Measurements from ENCODE around the gene C1S. TPM values are rescaled to one million over a fixed set of nuclear protein-coding genes. Genes with fewer than 3 reads are reported as not detected.

The C1S gene
- total and polyA plus RNA-seq, 2 donors (not counting 3 experiments of a cell fraction or from before 2014, with no cell fraction given): 0.32 to 0.38 TPM

- no peak overlapping the region for H3K4me3 ChIP-seq (replicated peaks in 1 of 3; ENCODE audit: insufficient read depth in 1 of 3, low read depth in 1 of 3, low read length in 3 of 3)
- H3K79me2 ChIP-seq (ENCODE audit: control insufficient read depth, insufficient read depth, low read length): no peaks in the 10 kb centered on the region
- CTCF ChIA-PET: interaction anchor here (0.6 to 4.3 kb wide), 2 partner anchors 50 to 182 kb away, joined by 3 to 21 read pairs; partner anchors contain the start of gene C1RL
- H3K9ac ChIP-seq (replicated peaks; ENCODE audit: extremely low read depth, insufficient read depth, low read length): no peak overlapping the region
- H3K9me3 ChIP-seq (replicated peaks; ENCODE audit: control insufficient read depth, insufficient read depth, low read length): no peaks in the 10 kb centered on the region
- POLR2A ChIA-PET: no interaction called here
- no peaks in the 10 kb centered on the region for H3K4me1 ChIP-seq (ENCODE audit: control insufficient read depth, extremely low read depth, insufficient read depth, low read length)
- no peaks in the 10 kb centered on the region for H3K9me1 ChIP-seq (replicated peaks; ENCODE audit: control insufficient read depth, extremely low read depth, insufficient read depth, low read length)
- intact Hi-C loops (cut with micrococcal nuclease) (no loop called here), dilution Hi-C loops (cut with MboI; ENCODE audit: extremely low pct_ligation_motif_present, low sequenced_read_pairs) (no loop called here)
- H3K36me3 ChIP-seq (ENCODE audit: control insufficient read depth in 2 of 2, extremely low read depth in 1 of 2, insufficient read depth in 2 of 2, low read length in 2 of 2): no peaks in the 10 kb centered on the region
- TF ChIP-seq MYC (IDR thresholded peaks at IDR 0.05; ENCODE audit: low read depth, low read length) (no peak), GATA2 (IDR thresholded peaks at IDR 0.05; ENCODE audit: insufficient read depth, insufficient read length, low read depth, low read length) (no peak), EZH2 (IDR thresholded peaks at IDR 0.05; ENCODE audit: borderline replicate concordance, low read depth, low read length, severe bottlenecking) (no peak), JUN (IDR thresholded peaks at IDR 0.05; ENCODE audit: borderline replicate concordance, insufficient read depth, insufficient read length, low read depth) (no peak), POLR2AphosphoS5 (IDR thresholded peaks at IDR 0.05; ENCODE audit: insufficient read depth, low read depth, low read length) (no peak)
- TF ChIP-seq, protein P1, sequence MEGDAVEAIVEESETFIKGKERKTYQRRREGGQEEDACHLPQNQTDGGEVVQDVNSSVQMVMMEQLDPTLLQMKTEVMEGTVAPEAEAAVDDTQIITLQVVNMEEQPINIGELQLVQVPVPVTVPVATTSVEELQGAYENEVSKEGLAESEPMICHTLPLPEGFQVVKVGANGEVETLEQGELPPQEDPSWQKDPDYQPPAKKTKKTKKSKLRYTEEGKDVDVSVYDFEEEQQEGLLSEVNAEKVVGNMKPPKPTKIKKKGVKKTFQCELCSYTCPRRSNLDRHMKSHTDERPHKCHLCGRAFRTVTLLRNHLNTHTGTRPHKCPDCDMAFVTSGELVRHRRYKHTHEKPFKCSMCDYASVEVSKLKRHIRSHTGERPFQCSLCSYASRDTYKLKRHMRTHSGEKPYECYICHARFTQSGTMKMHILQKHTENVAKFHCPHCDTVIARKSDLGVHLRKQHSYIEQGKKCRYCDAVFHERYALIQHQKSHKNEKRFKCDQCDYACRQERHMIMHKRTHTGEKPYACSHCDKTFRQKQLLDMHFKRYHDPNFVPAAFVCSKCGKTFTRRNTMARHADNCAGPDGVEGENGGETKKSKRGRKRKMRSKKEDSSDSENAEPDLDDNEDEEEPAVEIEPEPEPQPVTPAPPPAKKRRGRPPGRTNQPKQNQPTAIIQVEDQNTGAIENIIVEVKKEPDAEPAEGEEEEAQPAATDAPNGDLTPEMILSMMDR (IDR thresholded peaks at IDR 0.05; ENCODE audit: extremely low read depth in 1 of 2, insufficient read depth in 1 of 2, low read depth in 1 of 2, low read length in 2 of 2): no peak
- FAIRE-seq (no peak), DNase-seq (ENCODE audit: low read depth, low spot score) (no peak)
- no TSS peak for BruUV-seq (replicated peaks)
- H3K27me3 ChIP-seq (ENCODE audit: control insufficient read depth in 2 of 2, insufficient read depth in 2 of 2, low read length in 2 of 2): peaks cover 25 to 26% of the 10 kb centered on the region in 2 experiments
- no peak overlapping the region for H3K27ac ChIP-seq (ENCODE audit: insufficient read depth, low read depth, low read length)
- no peak overlapping the region for H3K4me2 ChIP-seq (ENCODE audit: insufficient read depth, low read length)
- H4K20me1 ChIP-seq (replicated peaks; ENCODE audit: control insufficient read depth, extremely low read depth, insufficient read depth, low read length): no peaks in the 10 kb centered on the region
- no peak overlapping the region for H2AFZ ChIP-seq (ENCODE audit: low read depth, low read length)
Measured at GRCh38 chr12:7058850-7059395, 1.6 kb upstream of the C1S start.

All from endothelial cell of umbilical vein (primary cell).